Limb (tissue), 2 donors: ENCODE results near the gene NFIA.
"Not testable (repeated sequence)": the region's sequence is repeated elsewhere in the genome, so short reads cannot be mapped to it uniquely, and the experiment has no call there.

Experiments used
- DNase-seq, 2 donors: peaks; one replicate each; pipeline ENCODE4 v3.0.0-alpha.2; 2016; ENCODE audit errors: extremely low spot score in 2 of 2

Gene NFIA

GRCh38 chr1:61126843-61127242 is 44.5 kb downstream of the NFIA start:
- DNase-seq = not testable (repeated sequence)

DNA sequence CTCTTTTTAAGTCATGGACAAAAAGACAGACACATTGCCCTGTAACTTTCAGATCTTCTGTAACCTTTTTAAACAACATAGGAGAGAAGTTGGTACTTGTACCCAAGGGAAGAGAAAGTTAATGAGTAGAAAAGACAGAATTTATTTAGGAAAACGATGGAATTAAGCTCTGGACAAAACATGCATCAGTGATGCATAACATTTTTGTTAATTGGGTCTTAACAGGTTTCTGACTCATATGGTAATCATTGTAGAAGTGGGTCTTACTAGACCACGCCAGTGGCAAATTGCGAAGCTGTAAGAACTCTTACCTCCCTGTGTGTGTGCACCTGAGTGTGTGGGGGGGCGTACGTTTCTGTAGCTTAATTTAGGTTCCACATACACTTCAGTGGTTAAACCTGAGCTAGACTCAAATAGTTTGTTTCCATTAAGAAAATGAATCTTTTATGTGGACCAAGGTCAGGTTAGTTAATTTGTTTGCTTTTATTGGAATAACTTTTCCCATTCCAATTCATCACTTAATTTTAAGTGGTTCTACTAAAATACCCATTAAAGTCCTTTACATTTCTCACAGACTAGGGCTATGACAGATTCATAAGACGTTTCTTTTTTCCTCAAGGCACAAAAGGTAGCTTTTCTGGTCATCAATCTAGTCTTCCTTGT is 48.1 kb downstream of the NFIA start:
- no peak for DNase-seq

DNA sequence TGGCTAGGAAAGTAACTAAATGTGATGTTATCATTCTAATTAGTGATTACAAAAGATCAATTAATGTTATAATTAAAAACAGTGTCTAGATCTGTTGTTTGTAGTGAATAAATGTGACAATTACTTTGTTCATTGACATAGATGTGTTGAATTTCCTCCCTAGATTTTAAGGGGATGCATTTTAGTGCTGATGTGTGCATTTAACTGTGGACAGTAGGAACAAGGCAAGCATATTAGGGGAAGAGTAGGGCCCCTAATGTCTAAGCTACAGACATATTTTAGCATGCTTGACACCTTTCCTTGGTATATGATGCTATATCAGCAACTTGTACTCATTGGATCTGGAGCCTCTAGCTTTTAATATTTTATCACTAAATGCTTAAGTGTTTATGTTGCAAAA is 48.9 kb downstream of the NFIA start:
- no peak for DNase-seq

GRCh38 chr1:61131716-61132115 is 49.4 kb downstream of the NFIA start:
- peak in 1 of 2 donors; percentile 75 for DNase-seq

GRCh38 chr1:61132176-61132638 is 49.8 kb downstream of the NFIA start:
- no peak for DNase-seq

DNA sequence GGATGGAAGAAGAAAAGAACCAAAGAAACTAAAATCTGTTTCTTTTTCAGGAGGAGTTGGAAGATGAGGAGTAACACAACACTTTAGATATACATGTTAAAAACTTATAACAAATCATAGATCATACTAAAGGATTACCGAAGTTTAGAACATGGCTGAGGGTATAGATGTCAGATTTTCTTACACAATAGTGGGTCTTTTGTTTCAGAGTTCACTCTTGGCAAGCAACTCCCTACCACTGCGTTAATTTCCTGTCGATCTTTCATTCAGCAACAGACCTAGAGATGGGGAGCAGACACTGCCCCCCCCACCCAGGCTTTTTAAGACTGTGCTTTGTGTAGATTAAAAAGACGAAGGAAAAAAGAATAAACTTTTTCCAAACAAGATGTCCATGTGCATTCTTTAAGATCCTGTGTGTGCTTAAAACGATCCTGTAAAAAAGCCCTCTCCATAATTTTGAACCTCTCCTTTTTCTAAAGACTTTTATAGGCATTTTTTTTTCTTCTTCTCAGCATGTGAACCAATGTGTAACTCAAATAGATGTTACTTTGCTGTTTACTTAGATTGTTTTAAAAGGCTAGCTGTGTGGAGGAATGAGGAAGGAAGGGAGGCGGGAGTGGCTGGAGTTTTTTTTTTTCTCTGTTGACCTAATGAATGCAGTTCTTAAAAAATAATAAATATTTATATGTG is 50.4 kb downstream of the NFIA start:
- no peak for DNase-seq

- no peak for DNase-seq
Observed at GRCh38 chr1:61133335-61134019, 51.1 kb downstream of the NFIA start.

GRCh38 chr1:61135291-61135690 is 52.9 kb downstream of the NFIA start:
- DNase-seq = no peak

DNA sequence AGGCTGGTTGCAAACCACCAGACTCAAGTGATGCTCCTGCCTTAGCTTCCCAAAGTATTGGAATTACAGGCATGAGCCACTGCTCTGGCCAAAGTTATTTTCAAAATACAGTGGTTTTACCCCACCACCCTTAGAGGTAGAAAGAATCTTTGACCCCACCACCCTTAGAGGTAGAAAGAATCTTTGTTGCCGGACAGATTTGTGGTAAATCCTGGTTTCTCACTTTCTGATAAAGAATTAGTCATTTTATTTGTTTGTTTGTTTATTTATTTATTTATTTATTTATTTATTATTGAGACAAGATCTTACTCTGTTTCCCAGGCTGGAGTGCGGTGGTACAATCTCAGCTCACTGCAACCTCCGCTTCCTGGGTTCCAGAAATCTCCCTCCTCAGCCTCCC is 55.9 kb downstream of the NFIA start:
- DNase-seq = no peak

GRCh38 chr1:61138921-61139774 is 56.8 kb downstream of the NFIA start:
- no peak for DNase-seq

DNA sequence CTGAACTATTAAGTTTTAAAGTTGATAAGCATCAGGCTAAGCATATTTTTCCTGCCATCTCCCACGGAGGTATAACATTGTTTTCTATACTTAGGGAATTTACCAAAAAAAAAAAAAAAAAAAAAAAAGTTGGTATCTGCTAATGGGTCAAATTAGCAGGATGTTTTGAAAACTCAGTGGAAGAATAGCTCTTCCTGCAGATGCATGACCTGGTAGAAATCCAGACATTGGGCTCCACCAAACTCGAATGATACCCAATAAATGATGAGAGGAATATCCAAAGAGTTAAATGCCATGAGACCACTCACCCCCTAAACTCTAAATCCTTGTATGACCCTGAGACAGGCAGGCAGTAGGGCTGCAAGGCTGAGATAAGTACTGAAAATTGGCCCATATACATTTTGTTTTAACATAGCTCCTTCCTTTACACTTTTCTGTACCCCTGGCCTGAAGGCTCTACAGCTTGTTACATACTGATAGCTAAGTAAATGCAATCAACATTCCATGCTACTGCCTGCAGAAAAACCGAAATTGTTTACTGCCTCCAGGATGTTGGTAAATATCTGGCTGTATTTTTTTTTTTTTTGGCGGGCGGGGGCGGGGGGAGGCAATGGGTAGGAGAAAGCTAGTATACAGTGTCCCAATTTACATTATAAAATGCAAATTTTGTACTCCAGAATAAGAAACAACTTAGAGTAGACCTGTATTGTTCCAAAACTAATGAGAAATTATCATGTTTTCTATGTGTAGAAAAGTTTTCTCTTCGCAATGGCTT is 57.6 kb downstream of the NFIA start:
- DNase-seq = no peak

- no peak for DNase-seq
Observed at GRCh38 chr1:61140778-61141177, 58.4 kb downstream of the NFIA start.

DNA sequence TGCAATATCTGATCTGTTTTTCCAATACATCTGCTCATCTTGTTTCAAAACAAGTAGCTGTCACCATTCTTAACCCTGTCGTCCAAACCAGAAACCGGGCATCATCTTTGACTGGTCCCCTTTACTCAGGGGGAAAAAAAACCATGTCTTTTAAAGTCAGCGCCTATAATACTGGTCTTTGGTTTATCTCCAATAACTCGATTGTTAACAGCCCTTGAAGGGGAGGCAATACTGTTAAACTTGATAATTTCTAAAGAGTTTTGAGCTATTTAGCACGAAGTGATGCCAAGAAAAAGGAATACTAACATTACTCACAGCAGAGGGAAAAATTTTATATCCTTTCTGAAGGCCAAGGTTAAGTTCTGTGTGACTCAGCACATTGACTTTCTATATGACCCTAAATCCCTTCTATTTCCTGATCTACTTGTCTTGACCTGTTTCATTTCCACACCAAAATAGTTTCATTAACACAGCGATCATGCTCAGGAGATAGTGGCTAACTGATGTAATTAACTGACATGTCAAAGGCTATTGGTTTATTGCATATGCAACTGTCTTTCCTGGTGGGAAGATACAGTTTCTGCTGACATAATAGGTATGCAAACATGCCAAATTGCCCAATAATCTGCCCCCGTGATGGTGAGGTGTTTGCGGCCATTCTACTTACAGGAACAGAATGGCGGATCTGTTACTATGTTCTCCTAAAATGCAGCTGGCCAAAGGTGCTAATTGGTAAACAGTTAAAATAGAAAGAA is 59.1 kb downstream of the NFIA start:
- no peak for DNase-seq

DNA sequence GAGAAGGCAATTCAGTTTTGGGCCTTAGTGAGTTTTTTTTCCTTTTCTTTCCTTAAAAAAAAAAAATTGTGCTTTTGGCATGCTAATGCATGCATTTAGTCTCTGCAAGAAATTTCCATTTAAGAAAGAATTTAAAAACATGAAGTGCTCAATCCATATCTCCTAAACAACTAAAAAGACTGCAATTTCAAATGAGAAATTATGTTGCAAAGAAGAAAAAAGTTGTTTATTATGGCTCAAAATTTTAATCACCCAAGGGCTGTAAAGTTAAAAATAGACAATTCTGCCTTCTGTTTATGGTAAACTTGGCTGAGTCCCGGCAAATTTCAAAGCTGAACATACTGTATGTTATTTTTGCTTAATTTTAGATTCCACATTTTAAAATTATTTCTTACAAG is 59.7 kb downstream of the NFIA start:
- DNase-seq = no peak

DNA sequence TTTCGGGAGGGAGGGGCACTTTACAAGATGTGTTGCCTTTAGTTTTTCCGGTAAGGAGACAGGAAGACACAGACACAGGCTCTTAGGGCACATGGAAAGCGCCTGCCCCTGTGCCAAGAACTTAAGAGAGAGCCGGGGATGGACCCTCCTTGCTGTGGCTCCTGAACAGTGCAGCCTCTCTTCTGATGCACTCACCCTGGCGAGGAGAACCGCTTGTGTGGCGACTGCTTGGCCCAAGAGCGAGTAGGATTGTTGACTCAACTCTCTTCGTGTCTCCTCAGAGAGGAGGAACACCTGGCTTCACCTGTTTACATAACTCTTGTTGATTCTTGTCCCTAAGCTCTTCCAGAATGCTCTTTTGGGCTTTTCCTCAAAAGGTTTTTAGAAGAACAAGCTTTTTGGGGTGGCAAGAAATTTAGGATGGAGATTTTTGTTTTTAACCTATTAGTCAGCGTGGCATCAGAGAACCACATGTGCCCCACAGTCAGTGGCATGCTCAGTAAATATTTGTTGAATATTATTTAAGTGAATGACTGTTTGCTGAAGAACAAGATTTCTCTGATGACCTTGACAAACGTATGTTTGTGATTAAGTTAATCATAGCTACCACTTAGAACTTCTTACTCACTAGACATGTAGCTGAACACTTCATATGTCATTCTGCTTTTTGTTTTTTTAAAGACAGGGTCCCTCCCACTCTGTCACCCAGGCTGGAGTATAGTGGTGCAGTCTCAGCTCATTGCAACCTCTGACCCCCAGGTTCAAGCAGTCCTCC is 60.6 kb downstream of the NFIA start:
- DNase-seq = no peak

DNA sequence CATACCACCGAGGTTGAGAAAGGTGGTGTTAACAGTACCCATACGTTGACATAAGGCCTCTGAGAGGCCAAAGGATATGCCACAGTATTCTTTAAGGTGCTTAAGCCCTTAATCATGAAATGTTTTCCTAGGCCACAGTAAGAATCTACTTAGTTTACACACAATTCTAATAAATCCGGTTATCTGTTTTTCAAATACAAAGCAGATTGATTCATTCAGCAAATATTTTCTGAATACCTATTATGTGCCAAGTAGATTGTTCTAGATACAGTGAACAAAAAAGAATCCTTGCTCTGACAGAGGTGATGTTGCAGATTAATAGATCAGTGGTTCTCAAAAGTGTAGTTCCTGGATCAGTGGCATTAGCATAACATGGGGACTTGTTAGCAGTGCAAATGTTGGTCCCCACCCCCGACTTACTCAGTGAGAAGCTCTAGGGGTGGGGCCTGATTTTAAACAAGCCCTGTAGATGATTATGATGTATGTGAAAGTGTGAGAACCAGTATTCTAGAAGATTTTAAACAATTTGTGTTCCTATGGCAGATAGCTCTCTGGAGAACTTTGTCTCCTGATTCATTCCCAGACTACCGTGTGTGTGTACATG is 61.6 kb downstream of the NFIA start:
- DNase-seq = no peak

GRCh38 chr1:61149010-61149860 is 66.9 kb downstream of the NFIA start:
- no peak for DNase-seq

GRCh38 chr1:61151565-61151964 is 69.2 kb downstream of the NFIA start:
- DNase-seq = no peak
